PC-3 (cell line): ENCODE results near the gene SLC39A11. TPM values are rescaled to one million over a fixed set of nuclear protein-coding genes. Genes with fewer than 3 reads are reported as not detected.

ENCODE experiments used
- ATAC-seq: fragments of 200-7000 bp; cut with Tn5 transposase; 2 replicates; pipeline ENCODE4 v1.9.1; 2020; ENCODE audit warnings: mild to moderate bottlenecking, moderate library complexity
- BruUV-seq: library from RNA; stranded (reverse); fragments of 400-500 nt; replicated peaks from 2 replicates; lab custom pipeline; 2021; lab: Mats Ljungman, UMichigan
- CTCF ChIA-PET: fragments of 300-600 bp; sonication (Branson Sonifier 250); formaldehyde crosslinking; loops from one replicate; lab custom pipeline; 2022; ENCODE audit warnings: antibody characterized with exemption; lab: Charles Lee
- POLR2A ChIA-PET: fragments of 300-600 bp; sonication (Branson Sonifier 250); formaldehyde crosslinking; loops from one replicate; lab custom pipeline; 2022; ENCODE audit warnings: antibody characterized with exemption; ENCODE audit not compliant: unreplicated experiment; lab: Charles Lee
- DNase-seq: peaks from one replicate; pipeline ENCODE4 v3.0.0-alpha.2; 2015
- H2AFZ ChIP-seq: fragments of 300-600 bp; sonication (generic); 2 replicates; pipeline ENCODE4 v1.6.0; 2016; ENCODE audit warnings: antibody characterized with exemption, low read length
- H3F3A ChIP-seq: fragments of 300-600 bp; sonication (generic); one replicate; pipeline ENCODE4 v1.6.0; 2017; ENCODE audit warnings: antibody characterized with exemption, low read length, control low read depth, mild to moderate bottlenecking; ENCODE audit not compliant: unreplicated experiment
- H3K27ac ChIP-seq: fragments of 300-600 bp; sonication (generic); 2 replicates; pipeline ENCODE4 v1.5.1; 2016; ENCODE audit warnings: mild to moderate bottlenecking, low read length
- H3K27me3 ChIP-seq: fragments of 300-600 bp; sonication (generic); 2 replicates; pipeline ENCODE4 v1.6.1; 2016; ENCODE audit warnings: low read length, mixed read lengths
- H3K36me3 ChIP-seq: fragments of 300-600 bp; sonication (generic); 2 replicates; pipeline ENCODE4 v1.6.1; 2016; ENCODE audit warnings: low read depth, mixed run types, low read length, mixed read lengths
- H3K4me1 ChIP-seq: fragments of 300-600 bp; sonication (generic); 2 replicates; pipeline ENCODE4 v1.5.1; 2016; ENCODE audit warnings: low read length; ENCODE audit not compliant: insufficient read depth
- H3K4me2 ChIP-seq: fragments of 300-600 bp; sonication (generic); 2 replicates; pipeline ENCODE4 v1.6.0; 2016; ENCODE audit warnings: low read length
- H3K4me3 ChIP-seq: fragments of 300-600 bp; sonication (generic); 2 replicates; pipeline ENCODE4 v1.5.1; 2016; ENCODE audit warnings: mild to moderate bottlenecking, low read length, mixed read lengths
- H3K79me2 ChIP-seq: fragments of 300-600 bp; sonication (generic); 2 replicates; pipeline ENCODE4 v1.6.1; 2017; ENCODE audit warnings: low read length, mixed read lengths
- H3K9ac ChIP-seq: fragments of 300-600 bp; sonication (generic); 2 replicates; pipeline ENCODE4 v1.6.0; 2016; ENCODE audit warnings: mild to moderate bottlenecking, low read length
- H3K9me2 ChIP-seq: fragments of 300-600 bp; sonication (generic); replicated peaks from 2 replicates; pipeline ENCODE4 v1.6.1; 2016; ENCODE audit warnings: mixed run types, low read length, mixed read lengths
- H3K9me3 ChIP-seq: fragments of 300-600 bp; sonication (generic); 2 replicates; pipeline ENCODE4 v1.6.1; 2016; ENCODE audit warnings: low read length, mixed read lengths
- H4K20me1 ChIP-seq: fragments of 300-600 bp; sonication (generic); 2 replicates; pipeline ENCODE4 v1.6.1; 2016; ENCODE audit warnings: low read length, mixed read lengths
- CTCF ChIP-seq: fragments of 300-600 bp; sonication (generic); conservative IDR thresholded peaks from 2 replicates; pipeline ENCODE4 v1.5.1; 2017; ENCODE audit warnings: antibody characterized with exemption, low read depth, mild to moderate bottlenecking, low read length
- EZH2 ChIP-seq: fragments of 300-600 bp; sonication (generic); IDR thresholded peaks from one replicate; pipeline ENCODE4 v1.6.1; 2017; ENCODE audit warnings: antibody characterized with exemption, mild to moderate bottlenecking, low read length; ENCODE audit not compliant: unreplicated experiment
- EZH2phosphoT487 ChIP-seq: fragments of 300-600 bp; sonication (generic); IDR thresholded peaks from 2 replicates; pipeline ENCODE4 v1.6.1; 2018; ENCODE audit warnings: mild to moderate bottlenecking, antibody characterized with exemption, low read length, borderline replicate concordance
- intact Hi-C: fragments of 100-400 bp; cut with micrococcal nuclease; formaldehyde crosslinking; loops from 2 replicates; pipeline ENCODE4 v1.9.0; 2023
- total RNA-seq: library from RNA; depleted of rRNA; stranded (reverse); fragments of >200 nt; gene quantifications from 2 replicates; pipeline ENCODE4 v1.2.3, GENCODE V29; 2014

The SLC39A11 gene
- total RNA-seq, 1 experiment from 2014 or later = 37.7 TPM

DNA sequence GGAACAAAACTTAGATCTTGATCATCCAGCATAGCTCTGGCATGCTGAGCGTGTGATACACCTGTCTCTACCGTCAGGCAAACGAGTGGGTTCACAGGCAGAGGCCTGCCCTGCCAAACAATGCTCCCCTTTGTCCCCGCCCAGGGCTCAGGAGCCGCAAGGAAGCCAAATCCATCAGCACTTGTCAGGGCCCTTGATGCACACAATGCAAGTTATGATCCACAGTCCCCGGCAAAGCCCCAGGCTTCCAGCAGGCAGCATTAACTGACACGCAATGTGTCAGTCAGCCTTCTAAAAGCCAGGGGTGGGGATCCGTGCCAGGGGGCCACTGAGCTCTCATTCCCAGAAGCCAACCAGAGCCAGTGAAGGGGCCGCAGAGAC is 460.9 kb downstream of the SLC39A11 start:
- Histone ChIP-seq H3K4me2 (peak overlapping the region; percentile 70), H3K9me3 (no peaks in the 10 kb centered on the region), H3K79me2 (no peaks in the 10 kb centered on the region), H3F3A (peaks cover 4% of the 10 kb centered on the region), H2AFZ (peak overlapping the region; percentile 28; the same call in 1 of the 2 replicates), H3K9ac (peak overlapping the region; percentile 58), H3K4me3 (peak overlapping the region; percentile 44), H3K4me1 (peaks cover 31% of the 10 kb centered on the region), H4K20me1 (no peaks in the 10 kb centered on the region), H3K27ac (peak overlapping the region; percentile 91), H3K9me2 (no peaks in the 10 kb centered on the region), H3K27me3 (no peaks in the 10 kb centered on the region), H3K36me3 (no peaks in the 10 kb centered on the region)
- ChIA-PET POLR2A (no interaction called here), CTCF (no interaction called here)
- intact Hi-C loops = loop anchor here (5.0 kb wide), 1 partner anchor 51 kb away; no protein-coding TSS in a partner anchor
- ATAC-seq (peak; percentile 33), DNase-seq (peak; percentile 65)
- BruUV-seq = no TSS peak
- no peak for TF ChIP-seq EZH2
- no peak for TF ChIP-seq CTCF
- no peak for TF ChIP-seq EZH2phosphoT487

- ATAC-seq (no peak), DNase-seq (no peak)
- Histone ChIP-seq H2AFZ (no peak overlapping the region), H3K27ac (no peak overlapping the region), H3K4me2 (no peak overlapping the region), H3K9me2 (no peaks in the 10 kb centered on the region), H3K4me3 (no peak overlapping the region), H3K36me3 (no peaks in the 10 kb centered on the region), H3F3A (no peaks in the 10 kb centered on the region), H3K9ac (no peak overlapping the region), H3K27me3 (no peaks in the 10 kb centered on the region), H3K4me1 (no peaks in the 10 kb centered on the region), H3K79me2 (no peaks in the 10 kb centered on the region), H4K20me1 (no peaks in the 10 kb centered on the region), H3K9me3 (no peaks in the 10 kb centered on the region)
- intact Hi-C loops = no loop called here
- ChIA-PET CTCF (no interaction called here), POLR2A (no interaction called here)
- TF ChIP-seq EZH2phosphoT487 (no peak), CTCF (no peak), EZH2 (no peak)
- no TSS peak for BruUV-seq
Measured at GRCh38 chr17:72624652-72625051, 467.8 kb downstream of the SLC39A11 start.

- POLR2A ChIA-PET = no interaction called here
- Histone ChIP-seq H3K4me3 (no peak overlapping the region), H3K9me3 (no peaks in the 10 kb centered on the region), H3K9me2 (no peaks in the 10 kb centered on the region), H3K4me1 (no peaks in the 10 kb centered on the region), H4K20me1 (no peaks in the 10 kb centered on the region), H3F3A (no peaks in the 10 kb centered on the region), H3K79me2 (no peaks in the 10 kb centered on the region), H3K9ac (no peak overlapping the region), H3K4me2 (no peak overlapping the region), H3K27me3 (no peaks in the 10 kb centered on the region), H2AFZ (no peak overlapping the region), H3K27ac (no peak overlapping the region), H3K36me3 (no peaks in the 10 kb centered on the region)
- ATAC-seq (no peak), DNase-seq (no peak)
- intact Hi-C loops = no loop called here
- no peak for TF ChIP-seq EZH2
- TF ChIP-seq EZH2phosphoT487 = no peak
- TF ChIP-seq CTCF = no peak
- BruUV-seq = no TSS peak
- CTCF ChIA-PET = no interaction called here
Measured at GRCh38 chr17:72624226-72624625, 468.3 kb downstream of the SLC39A11 start.
